Measurements from ENCODE around the gene ZNF425. TPM values are rescaled to one million over a fixed set of nuclear protein-coding genes. Genes with fewer than 3 reads are reported as not detected.

The ZNF425 gene
- total and polyA plus RNA-seq, 4 donors = 0.25 to 0.98 (median 0.58) TPM

- no peaks in the 10 kb centered on the region for H3K9me3 ChIP-seq (ENCODE audit: control insufficient read depth in 4 of 4, low read length in 3 of 4)
- H3K4me3 ChIP-seq (ENCODE audit: low read depth in 1 of 3, low read length in 3 of 3) = no peak overlapping the region
- no peak overlapping the region for H3K27ac ChIP-seq (ENCODE audit: low read depth in 1 of 2, low read length in 2 of 2)
- H3K27me3 ChIP-seq (ENCODE audit: control insufficient read depth in 4 of 4, insufficient read depth in 4 of 4, low read length in 3 of 4) = no peaks in the 10 kb centered on the region
- H3K9ac ChIP-seq (ENCODE audit: low read depth in 1 of 2, low read length in 2 of 2) = no peak overlapping the region
- DNase-seq (ENCODE audit: low spot score) = no peak
- TF ChIP-seq FOXA2 (IDR thresholded peaks at IDR 0.05) = no peak
- TF ChIP-seq NR2F2 (IDR thresholded peaks at IDR 0.05) = no peak
- TF ChIP-seq ATF3 (IDR thresholded peaks at IDR 0.05) = no peak
- TF ChIP-seq CTCF (IDR thresholded peaks at IDR 0.05; ENCODE audit: low read depth, low read length, missing input control) = no peak
- TF ChIP-seq REST (IDR thresholded peaks at IDR 0.05) = no peak
- TF ChIP-seq HNF4G (IDR thresholded peaks at IDR 0.05) = no peak
- TF ChIP-seq GABPA (IDR thresholded peaks at IDR 0.05 in 1 of 2, conservative IDR thresholded peaks at IDR 0.05 in 1 of 2) = no peak
- no peak for TF ChIP-seq MAX (IDR thresholded peaks at IDR 0.05)
- no peak for TF ChIP-seq YY1 (IDR thresholded peaks at IDR 0.05)
- TF ChIP-seq EGR1 (IDR thresholded peaks at IDR 0.05; ENCODE audit: low read depth in 2 of 2) = no peak
- TF ChIP-seq TAF1 (conservative IDR thresholded peaks at IDR 0.05) = no peak
- TF ChIP-seq FOXA1 (IDR thresholded peaks at IDR 0.05) = no peak
- no peak for TF ChIP-seq RAD21 (IDR thresholded peaks at IDR 0.05)
- TF ChIP-seq HNF4A (conservative IDR thresholded peaks at IDR 0.05) = no peak
- H3K36me3 ChIP-seq (ENCODE audit: control insufficient read depth in 4 of 4, insufficient read depth in 3 of 4, low read depth in 1 of 4, low read length in 3 of 4) = no peaks in the 10 kb centered on the region
- WGBS = 95% methylated on average over 6 of the region's 6 CpGs
- H3K4me1 ChIP-seq (ENCODE audit: control insufficient read depth in 4 of 4, insufficient read depth in 4 of 4, low read length in 3 of 4) = peaks cover 0 to 8% (median 8%) of the 10 kb centered on the region in 4 donors
Measured at GRCh38 chr7:149087376-149087775, 38.7 kb downstream of the ZNF425 start.

- TF ChIP-seq FOXA1 (IDR thresholded peaks at IDR 0.05) = no peak
- no peak for TF ChIP-seq NR2F2 (IDR thresholded peaks at IDR 0.05)
- TF ChIP-seq FOXA2 (IDR thresholded peaks at IDR 0.05) = no peak
- TF ChIP-seq RAD21 (IDR thresholded peaks at IDR 0.05) = no peak
- no peak for TF ChIP-seq HNF4A (conservative IDR thresholded peaks at IDR 0.05)
- TF ChIP-seq HNF4G (IDR thresholded peaks at IDR 0.05) = no peak
- TF ChIP-seq RXRA (IDR thresholded peaks at IDR 0.05) = no peak
- no peaks in the 10 kb centered on the region for H3K9me3 ChIP-seq (ENCODE audit: control insufficient read depth in 4 of 4, low read length in 3 of 4)
- H3K9ac ChIP-seq (ENCODE audit: low read depth in 1 of 2, low read length in 2 of 2) = no peak overlapping the region
- 83% methylated on average over 1 of the region's 1 CpG for WGBS
- no peak overlapping the region for H3K4me3 ChIP-seq (ENCODE audit: low read depth in 1 of 3, low read length in 3 of 3)
- H3K4me1 ChIP-seq (ENCODE audit: control insufficient read depth in 4 of 4, insufficient read depth in 4 of 4, low read length in 3 of 4) = peaks cover 0 to 5% (median 3%) of the 10 kb centered on the region in 4 donors
- no peak overlapping the region for H3K27ac ChIP-seq (ENCODE audit: low read depth in 1 of 2, low read length in 2 of 2)
- no peaks in the 10 kb centered on the region for H3K27me3 ChIP-seq (ENCODE audit: control insufficient read depth in 4 of 4, insufficient read depth in 4 of 4, low read length in 3 of 4)
- no peaks in the 10 kb centered on the region for H3K36me3 ChIP-seq (ENCODE audit: control insufficient read depth in 4 of 4, insufficient read depth in 3 of 4, low read depth in 1 of 4, low read length in 3 of 4)
- DNase-seq (ENCODE audit: low spot score) = no peak
Measured at GRCh38 chr7:149085866-149086265, 40.3 kb downstream of the ZNF425 start.
